Upper lobe of left lung (tissue), 4 donors: ENCODE results near the gene CACNB2.

Source experiments
- POLR2AphosphoS5 ChIP-seq, 2 donors: sonication (generic); formaldehyde crosslinking; IDR thresholded peaks; one replicate each; pipeline ENCODE4 v1.5.1; 2017; ENCODE audit warnings: antibody characterized with exemption in 2 of 2
- TF ChIP-seq, protein P1 (sequence below), 6 experiments: fragments of 450-650 bp in 4 of 6; fragments of 200-600 bp in 2 of 6; sonication (generic) in 2 of 6; IDR thresholded peaks; one replicate each; pipeline ENCODE4 v1.5.1; 2016 to 2019; ENCODE audit warnings: antibody characterized with exemption in 6 of 6

- TF ChIP-seq POLR2AphosphoS5 (IDR thresholded peaks at IDR 0.05): no peak
- TF ChIP-seq, protein P1, sequence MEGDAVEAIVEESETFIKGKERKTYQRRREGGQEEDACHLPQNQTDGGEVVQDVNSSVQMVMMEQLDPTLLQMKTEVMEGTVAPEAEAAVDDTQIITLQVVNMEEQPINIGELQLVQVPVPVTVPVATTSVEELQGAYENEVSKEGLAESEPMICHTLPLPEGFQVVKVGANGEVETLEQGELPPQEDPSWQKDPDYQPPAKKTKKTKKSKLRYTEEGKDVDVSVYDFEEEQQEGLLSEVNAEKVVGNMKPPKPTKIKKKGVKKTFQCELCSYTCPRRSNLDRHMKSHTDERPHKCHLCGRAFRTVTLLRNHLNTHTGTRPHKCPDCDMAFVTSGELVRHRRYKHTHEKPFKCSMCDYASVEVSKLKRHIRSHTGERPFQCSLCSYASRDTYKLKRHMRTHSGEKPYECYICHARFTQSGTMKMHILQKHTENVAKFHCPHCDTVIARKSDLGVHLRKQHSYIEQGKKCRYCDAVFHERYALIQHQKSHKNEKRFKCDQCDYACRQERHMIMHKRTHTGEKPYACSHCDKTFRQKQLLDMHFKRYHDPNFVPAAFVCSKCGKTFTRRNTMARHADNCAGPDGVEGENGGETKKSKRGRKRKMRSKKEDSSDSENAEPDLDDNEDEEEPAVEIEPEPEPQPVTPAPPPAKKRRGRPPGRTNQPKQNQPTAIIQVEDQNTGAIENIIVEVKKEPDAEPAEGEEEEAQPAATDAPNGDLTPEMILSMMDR (IDR thresholded peaks at IDR 0.05): no peak
Measured at GRCh38 chr10:18554479-18554878, 414.3 kb downstream of the CACNB2 start.
